Activated T-cell treated with anti-CD3 and anti-CD28 coated beads, Interleukin-2, amount 50 U/mL, for 1 hour (primary cell): Measurements from ENCODE around the gene FSCN2.
"Not testable (repeated sequence)": the region's sequence is repeated elsewhere in the genome, so short reads cannot be mapped to it uniquely, and the experiment has no call there.

ENCODE experiments used
- DNase-seq: peaks from one replicate; pipeline ENCODE4 v3.0.0-alpha.2; 2020

Gene FSCN2

GRCh38 chr17:81582749-81583148, 54.6 kb downstream of the FSCN2 start:
- no peak for DNase-seq

GRCh38 chr17:81583589-81584342, 55.6 kb downstream of the FSCN2 start:
- no peak for DNase-seq

- not testable (repeated sequence) for DNase-seq
Measured at GRCh38 chr17:81584771-81585170, 56.6 kb downstream of the FSCN2 start.

GRCh38 chr17:81586096-81586495, 57.9 kb downstream of the FSCN2 start:
- DNase-seq: no peak
